Mucosa of descending colon (tissue), 3 donors: ENCODE results near the gene LEF1. TPM values are rescaled to one million over a fixed set of nuclear protein-coding genes. Genes with fewer than 3 reads are reported as not detected.

Experiments used
- ATAC-seq: fragments of 200-7000 bp; cut with Tn5 transposase; one replicate; pipeline ENCODE4 v1.9.1; 2020; ENCODE audit warnings: mild to moderate bottlenecking, moderate library complexity
- DNase-seq, 3 donors: peaks; one replicate each; pipeline ENCODE4 v3.0.0-alpha.2; 2020
- H3K36me3 ChIP-seq: fragments of 200-600 bp; one replicate; pipeline ENCODE4 v1.8.0; 2021; ENCODE audit warnings: low read depth, mild to moderate bottlenecking
- H3K4me1 ChIP-seq: fragments of 200-600 bp; one replicate; pipeline ENCODE4 v1.8.0; 2021; ENCODE audit warnings: low read depth, mild to moderate bottlenecking
- H3K4me3 ChIP-seq: fragments of 200-600 bp; one replicate; pipeline ENCODE4 v1.8.0; 2021; ENCODE audit warnings: mild to moderate bottlenecking
- H3K9me3 ChIP-seq: fragments of 200-600 bp; one replicate; pipeline ENCODE4 v1.8.0; 2021; ENCODE audit warnings: mild to moderate bottlenecking
- intact Hi-C, 2 donors: fragments of 100-400 bp; cut with DNase I in 1 of 2; cut with micrococcal nuclease in 1 of 2; formaldehyde crosslinking; loops; one replicate each; pipeline versions ENCODE4 v1.11.0 to v1.11.1; 2022; cut with DNase I, micrococcal nuclease
- total RNA-seq, 3 donors: library from RNA; stranded (reverse); fragmentation: NEBNext Ultra II Directional in 2 of 3; extraction: Animal tissue kit (Norgen Biotek cat#: 25700) in 2 of 3; gene quantifications; one replicate each; pipeline versions ENCODE4 v1.2.1 to v1.2.4, GENCODE V29; 2021 to 2023
- TF ChIP-seq, protein P1 (sequence below): fragments of 200-600 bp; IDR thresholded peaks from one replicate; pipeline ENCODE4 v1.8.0; 2022; ENCODE audit warnings: antibody characterized with exemption, mild to moderate bottlenecking
- donor health status: DM: no; HTN: no; CAD: no; lungs with moderate emphysema.
- donor health status: DM: no; HTN: no; CAD: no.
- donor health status: DM: no; HTN: yes; CAD: no.

LEF1 gene
- total RNA-seq, 3 donors from 2014 or later = 2.2 to 3.9 (median 2.5) TPM

DNA sequence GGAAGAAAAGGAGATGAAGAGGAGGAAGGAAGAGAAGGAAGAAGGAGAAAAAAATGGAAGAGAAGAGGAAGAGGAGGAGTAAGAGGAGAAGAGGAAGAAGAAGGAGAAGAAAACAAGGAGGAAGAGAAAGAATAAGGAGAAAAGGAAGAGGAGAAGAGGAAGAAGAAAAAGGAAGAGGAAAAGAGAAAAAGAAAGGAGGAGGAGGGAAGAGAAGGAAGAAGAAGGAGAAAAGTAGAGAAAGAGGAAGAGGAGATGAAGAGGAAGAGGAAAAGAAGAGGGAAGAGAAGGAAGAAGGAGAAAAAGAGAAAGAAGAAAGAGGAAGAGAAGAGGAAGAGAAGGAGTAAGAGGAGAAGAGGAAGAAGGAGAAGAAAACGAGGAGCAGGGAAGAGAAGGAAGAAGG lies 11.8 kb upstream of the LEF1 start:
- Histone ChIP-seq H3K9me3 (no peaks in the 10 kb centered on the region), H3K4me1 (no peaks in the 10 kb centered on the region), H3K36me3 (no peaks in the 10 kb centered on the region), H3K4me3 (no peak overlapping the region)
- ATAC-seq (no peak), DNase-seq (no peak)
- TF ChIP-seq, protein P1, sequence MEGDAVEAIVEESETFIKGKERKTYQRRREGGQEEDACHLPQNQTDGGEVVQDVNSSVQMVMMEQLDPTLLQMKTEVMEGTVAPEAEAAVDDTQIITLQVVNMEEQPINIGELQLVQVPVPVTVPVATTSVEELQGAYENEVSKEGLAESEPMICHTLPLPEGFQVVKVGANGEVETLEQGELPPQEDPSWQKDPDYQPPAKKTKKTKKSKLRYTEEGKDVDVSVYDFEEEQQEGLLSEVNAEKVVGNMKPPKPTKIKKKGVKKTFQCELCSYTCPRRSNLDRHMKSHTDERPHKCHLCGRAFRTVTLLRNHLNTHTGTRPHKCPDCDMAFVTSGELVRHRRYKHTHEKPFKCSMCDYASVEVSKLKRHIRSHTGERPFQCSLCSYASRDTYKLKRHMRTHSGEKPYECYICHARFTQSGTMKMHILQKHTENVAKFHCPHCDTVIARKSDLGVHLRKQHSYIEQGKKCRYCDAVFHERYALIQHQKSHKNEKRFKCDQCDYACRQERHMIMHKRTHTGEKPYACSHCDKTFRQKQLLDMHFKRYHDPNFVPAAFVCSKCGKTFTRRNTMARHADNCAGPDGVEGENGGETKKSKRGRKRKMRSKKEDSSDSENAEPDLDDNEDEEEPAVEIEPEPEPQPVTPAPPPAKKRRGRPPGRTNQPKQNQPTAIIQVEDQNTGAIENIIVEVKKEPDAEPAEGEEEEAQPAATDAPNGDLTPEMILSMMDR = no peak
- intact Hi-C loops = no loop called here

GRCh38 chr4:108175966-108176365 lies 7.2 kb upstream of the LEF1 start:
- no peak overlapping the region for H3K4me3 ChIP-seq
- peaks cover 22% of the 10 kb centered on the region for H3K4me1 ChIP-seq
- DNase-seq (no peak), ATAC-seq (no peak)
- intact Hi-C loops = no loop called here
- TF ChIP-seq, protein P1 = no peak
- H3K36me3 ChIP-seq = no peaks in the 10 kb centered on the region
- H3K9me3 ChIP-seq = no peaks in the 10 kb centered on the region

DNA sequence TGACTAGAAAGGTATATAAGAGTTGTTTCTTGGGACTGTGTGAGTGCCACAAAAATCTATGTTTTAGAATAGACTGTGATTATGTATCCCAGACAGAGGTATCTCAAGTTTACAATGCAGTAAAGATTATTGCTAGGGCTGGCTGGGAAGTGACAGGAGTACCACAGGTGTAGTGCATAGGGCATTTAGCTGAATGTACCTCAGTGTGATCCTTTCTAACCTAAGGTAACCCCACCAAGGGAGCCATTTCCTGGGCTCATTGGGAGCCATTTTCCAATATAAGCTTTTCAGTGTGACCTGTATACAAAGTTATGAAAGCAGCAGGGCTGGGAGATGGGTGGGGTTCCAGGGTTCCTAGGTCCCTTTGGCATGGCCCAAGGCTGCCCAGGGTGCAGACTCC lies 6.1 kb upstream of the LEF1 start:
- intact Hi-C loops = loop anchor here in 1 of 2 donors (5.0 kb wide), 1 partner anchor 437 kb away; no protein-coding TSS in a partner anchor
- H3K4me1 ChIP-seq = peaks cover 22% of the 10 kb centered on the region
- peak; percentile 48 for ATAC-seq
- H3K9me3 ChIP-seq = no peaks in the 10 kb centered on the region
- TF ChIP-seq, protein P1 = no peak
- H3K36me3 ChIP-seq = no peaks in the 10 kb centered on the region
- H3K4me3 ChIP-seq = no peak overlapping the region
- peak in 1 of 3 donors; percentile 3 for DNase-seq

DNA sequence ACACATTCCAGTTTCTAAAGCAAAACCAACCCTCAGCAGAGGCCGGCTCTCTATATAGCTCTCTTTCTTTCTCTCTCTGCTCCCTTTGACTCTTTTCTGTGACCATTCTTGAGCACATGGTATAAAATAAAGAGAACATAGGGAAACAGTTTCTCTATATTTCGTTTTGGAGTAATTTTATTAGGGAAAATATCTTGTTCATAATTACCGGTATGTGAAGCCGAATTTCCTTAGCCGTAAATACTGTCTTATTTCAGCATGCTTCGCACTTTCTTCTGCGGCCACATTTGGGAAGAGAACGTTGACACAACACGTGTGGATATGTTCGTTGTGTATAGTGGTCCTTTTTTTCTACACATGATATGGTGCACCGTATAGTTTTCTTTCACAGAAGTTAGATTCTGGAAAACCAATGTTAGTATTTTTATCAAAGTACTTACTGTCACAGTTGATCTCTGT lies 4.9 kb upstream of the LEF1 start:
- intact Hi-C loops = loop anchor here in 1 of 2 donors (5.0 kb wide), 1 partner anchor 439 kb away; no protein-coding TSS in a partner anchor

GRCh38 chr4:108172753-108173598 lies 4.2 kb upstream of the LEF1 start:
- Histone ChIP-seq H3K4me1 (peaks cover 32% of the 10 kb centered on the region), H3K36me3 (no peaks in the 10 kb centered on the region), H3K9me3 (no peaks in the 10 kb centered on the region), H3K4me3 (no peak overlapping the region)
- TF ChIP-seq, protein P1 = no peak
- intact Hi-C loops = loop anchor here in 1 of 2 donors (5.0 kb wide), 1 partner anchor 439 kb away; no protein-coding TSS in a partner anchor
- ATAC-seq (peak; percentile 74), DNase-seq (peak; percentile 40 to 62 (median 61))

More for the DNA sequence above, 4.9 kb upstream of the LEF1 start:
- ATAC-seq (no peak), DNase-seq (no peak)
- no peaks in the 10 kb centered on the region for H3K36me3 ChIP-seq
- TF ChIP-seq, protein P1 = no peak
- H3K4me1 ChIP-seq = peaks cover 28% of the 10 kb centered on the region
- H3K9me3 ChIP-seq = no peaks in the 10 kb centered on the region
- no peak overlapping the region for H3K4me3 ChIP-seq
